Activated T-cell treated with anti-CD3 and anti-CD28 coated beads for 4 hours (primary cell): ENCODE results near the gene FEM1B.

Source experiments
- DNase-seq: peaks from one replicate; pipeline ENCODE4 v3.0.0-alpha.2; 2020

The FEM1B gene

GRCh38 chr15:68285259-68285980, 7.9 kb downstream of the FEM1B start:
- no peak for DNase-seq

DNA sequence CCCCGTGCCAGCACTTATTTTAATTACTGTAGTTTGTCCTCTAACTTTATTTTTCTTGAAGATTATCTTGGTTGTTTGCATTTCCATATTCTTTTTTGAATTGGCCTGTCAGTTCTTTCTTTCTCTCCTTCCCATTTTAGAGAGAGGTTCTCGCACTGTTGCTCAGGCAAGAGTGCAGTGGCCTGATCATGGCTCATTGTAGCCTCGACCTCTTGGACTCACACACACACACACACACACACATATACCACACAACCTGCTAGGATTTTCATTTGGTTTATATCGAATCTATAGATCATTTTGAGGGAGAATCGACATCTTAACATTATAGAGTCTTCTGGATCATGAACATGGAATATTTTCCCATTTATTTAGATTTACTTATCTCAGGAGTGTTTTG, 8.7 kb downstream of the FEM1B start:
- DNase-seq, result no peak

- no peak for DNase-seq
These were observed 11.5 kb downstream of the FEM1B start for GRCh38 chr15:68289057-68289456.

DNA sequence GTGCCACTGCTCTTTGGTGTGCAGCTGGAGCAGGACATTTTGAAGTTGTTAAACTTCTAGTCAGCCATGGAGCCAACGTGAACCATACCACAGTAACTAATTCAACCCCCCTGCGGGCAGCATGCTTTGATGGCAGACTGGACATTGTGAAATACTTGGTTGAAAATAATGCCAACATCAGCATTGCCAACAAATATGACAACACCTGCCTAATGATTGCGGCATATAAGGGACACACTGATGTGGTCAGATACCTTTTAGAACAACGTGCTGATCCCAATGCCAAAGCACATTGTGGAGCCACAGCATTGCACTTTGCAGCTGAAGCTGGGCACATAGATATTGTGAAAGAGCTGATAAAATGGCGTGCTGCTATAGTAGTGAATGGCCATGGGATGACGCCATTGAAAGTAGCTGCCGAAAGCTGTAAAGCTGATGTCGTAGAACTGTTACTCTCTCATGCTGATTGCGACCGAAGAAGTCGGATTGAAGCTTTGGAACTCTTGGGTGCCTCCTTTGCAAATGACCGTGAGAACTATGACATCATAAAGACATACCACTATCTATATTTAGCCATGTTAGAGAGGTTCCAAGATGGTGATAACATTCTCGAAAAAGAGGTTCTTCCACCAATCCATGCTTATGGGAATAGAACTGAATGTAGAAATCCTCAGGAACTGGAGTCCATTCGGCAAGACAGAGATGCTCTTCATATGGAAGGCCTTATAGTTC, 12.2 kb downstream of the FEM1B start:
- no peak for DNase-seq

DNA sequence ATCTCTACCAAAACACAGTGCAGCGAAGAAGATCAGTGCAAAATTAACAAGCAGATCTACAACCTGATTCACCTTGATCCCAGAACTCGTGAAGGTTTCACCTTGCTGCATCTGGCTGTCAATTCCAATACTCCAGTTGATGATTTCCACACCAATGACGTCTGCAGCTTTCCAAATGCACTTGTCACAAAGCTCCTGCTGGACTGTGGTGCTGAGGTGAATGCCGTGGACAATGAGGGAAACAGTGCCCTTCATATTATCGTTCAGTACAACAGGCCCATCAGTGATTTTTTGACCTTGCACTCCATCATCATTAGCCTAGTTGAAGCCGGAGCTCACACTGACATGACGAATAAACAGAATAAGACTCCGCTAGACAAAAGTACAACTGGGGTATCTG, 13.2 kb downstream of the FEM1B start:
- DNase-seq, result no peak

DNA sequence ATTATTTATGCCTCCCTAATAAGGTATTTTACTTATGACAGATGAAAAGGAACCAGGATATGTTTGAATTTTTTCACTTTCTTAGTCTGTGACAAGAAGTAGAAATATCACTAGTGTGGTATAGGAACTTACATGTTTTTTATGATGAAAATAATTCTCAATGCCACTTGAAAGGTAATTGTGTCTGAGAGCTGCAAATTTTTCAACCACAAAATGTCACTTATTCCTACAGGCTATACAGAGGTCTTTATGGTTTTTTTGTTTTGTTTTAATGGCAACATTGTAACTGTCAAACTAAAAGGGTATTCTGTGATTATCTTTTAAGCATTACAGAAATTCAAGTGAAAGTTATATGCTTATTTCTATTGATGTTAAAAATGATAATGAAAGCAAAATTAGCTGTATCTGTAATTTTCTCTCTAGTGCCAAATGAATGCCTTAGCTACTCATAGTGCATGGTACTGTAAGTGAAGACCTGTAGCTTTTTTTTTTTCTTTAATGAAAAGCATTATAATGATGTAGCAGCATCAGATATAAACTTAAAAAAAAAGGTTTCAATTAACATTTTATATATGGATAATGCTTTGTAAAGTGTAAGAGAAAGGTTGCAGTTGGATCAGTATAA, 14.7 kb downstream of the FEM1B start:
- DNase-seq, result no peak

GRCh38 chr15:68292967-68293366, 15.4 kb downstream of the FEM1B start:
- no peak for DNase-seq

DNA sequence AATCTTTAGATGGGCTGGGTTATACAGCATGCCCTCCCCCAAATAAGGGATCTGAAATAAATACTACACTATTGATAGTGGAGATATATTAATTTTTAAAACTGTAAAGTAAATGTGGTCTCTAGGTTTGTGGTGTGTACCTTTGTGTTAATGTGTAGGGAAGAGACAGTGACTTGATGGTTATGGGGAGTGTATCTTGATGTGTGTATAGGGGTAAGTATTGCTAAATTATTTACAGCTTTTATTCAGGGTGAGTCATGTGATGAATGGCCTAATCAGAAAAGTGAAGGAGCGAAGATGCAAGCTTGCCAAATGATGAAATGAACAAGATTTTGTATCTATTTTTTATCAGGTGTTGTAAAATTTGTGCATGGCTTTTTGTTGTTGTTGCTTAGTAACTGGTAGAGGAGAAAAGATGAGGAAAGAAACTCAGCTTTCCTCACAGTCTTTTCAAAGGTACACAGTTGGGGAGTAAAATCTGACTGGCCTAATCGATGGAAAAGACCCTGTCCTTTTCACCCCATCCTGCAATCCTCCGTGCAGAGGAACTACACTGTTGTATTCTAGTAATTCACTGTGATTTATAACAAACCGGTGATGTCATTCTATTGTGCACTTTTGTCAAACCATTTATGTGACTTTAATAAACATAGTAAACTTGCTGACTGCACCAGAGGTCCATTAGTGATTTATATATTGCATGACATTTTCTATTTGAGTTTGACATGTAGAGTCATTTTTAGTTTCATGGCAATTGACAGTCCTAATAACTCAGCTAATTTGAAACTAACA, 17.7 kb downstream of the FEM1B start:
- no peak for DNase-seq

- no peak for DNase-seq
These were observed 20.8 kb downstream of the FEM1B start for GRCh38 chr15:68298336-68298735.

GRCh38 chr15:68298882-68299381, 21.4 kb downstream of the FEM1B start:
- DNase-seq, result no peak

- no peak for DNase-seq
These were observed 21.9 kb downstream of the FEM1B start for GRCh38 chr15:68299436-68299835.

GRCh38 chr15:68300115-68300940, 22.8 kb downstream of the FEM1B start:
- DNase-seq, result no peak

DNA sequence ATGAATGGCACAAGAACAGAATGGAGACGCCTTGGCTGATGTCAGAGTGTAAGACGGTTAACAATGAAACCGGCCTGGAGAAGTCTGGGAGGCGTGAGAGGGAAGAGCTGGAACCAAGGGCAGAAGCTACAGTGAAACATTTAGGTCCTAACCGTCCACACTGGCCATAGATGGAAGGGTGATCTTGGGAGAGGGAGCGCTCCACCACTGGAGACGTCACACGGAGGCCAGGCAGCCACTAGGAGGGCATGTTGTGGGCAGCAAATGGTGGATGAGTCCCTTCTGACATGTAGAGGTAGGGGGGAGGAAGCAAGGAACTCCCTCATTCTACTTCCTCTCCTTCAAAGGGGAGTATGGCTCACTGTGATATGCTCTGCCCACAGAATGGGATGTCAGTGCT, 23.8 kb downstream of the FEM1B start:
- DNase-seq, result no peak

DNA sequence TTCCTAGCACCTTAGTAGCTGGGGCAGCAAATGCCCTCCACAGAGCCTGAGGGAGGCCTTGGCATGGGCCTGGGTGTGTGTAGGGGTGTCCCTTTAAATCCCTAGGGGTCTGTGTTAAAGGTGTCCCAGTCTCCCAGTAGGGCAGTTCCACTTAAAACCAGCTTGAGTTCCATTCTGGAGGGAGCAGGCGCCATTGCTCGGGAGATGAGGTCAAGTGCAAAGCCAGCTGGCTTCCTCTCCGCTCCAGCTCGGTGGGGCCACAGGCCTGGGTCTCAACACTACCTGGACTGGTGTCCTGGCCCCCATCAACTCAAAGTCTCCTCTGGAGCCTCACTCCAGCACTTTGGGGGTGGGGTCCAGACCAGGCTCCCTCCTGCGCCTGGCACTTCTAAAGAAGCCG, 25.2 kb downstream of the FEM1B start:
- DNase-seq, result no peak

DNA sequence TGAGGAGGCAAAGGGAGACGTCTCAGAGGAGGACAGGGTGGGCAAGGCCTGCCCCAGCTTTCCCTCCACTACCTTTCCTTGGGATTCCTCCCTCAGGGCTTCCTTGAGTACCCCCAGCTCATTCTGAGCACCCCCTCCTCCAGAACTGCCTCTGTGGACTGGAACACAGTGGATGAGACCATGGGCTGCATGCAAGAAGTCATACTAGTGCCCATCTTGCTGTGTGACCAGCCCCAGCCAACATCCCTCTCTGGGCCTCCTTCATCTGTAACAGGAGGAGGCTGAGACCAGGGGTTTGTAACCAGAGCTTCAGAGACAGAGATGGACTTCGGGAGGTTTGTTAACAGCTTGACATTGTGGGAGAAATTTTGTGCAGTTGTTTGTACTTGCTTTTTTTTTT, 25.6 kb downstream of the FEM1B start:
- DNase-seq, result no peak

- no peak for DNase-seq
These were observed 26.3 kb downstream of the FEM1B start for GRCh38 chr15:68303560-68304436.

DNA sequence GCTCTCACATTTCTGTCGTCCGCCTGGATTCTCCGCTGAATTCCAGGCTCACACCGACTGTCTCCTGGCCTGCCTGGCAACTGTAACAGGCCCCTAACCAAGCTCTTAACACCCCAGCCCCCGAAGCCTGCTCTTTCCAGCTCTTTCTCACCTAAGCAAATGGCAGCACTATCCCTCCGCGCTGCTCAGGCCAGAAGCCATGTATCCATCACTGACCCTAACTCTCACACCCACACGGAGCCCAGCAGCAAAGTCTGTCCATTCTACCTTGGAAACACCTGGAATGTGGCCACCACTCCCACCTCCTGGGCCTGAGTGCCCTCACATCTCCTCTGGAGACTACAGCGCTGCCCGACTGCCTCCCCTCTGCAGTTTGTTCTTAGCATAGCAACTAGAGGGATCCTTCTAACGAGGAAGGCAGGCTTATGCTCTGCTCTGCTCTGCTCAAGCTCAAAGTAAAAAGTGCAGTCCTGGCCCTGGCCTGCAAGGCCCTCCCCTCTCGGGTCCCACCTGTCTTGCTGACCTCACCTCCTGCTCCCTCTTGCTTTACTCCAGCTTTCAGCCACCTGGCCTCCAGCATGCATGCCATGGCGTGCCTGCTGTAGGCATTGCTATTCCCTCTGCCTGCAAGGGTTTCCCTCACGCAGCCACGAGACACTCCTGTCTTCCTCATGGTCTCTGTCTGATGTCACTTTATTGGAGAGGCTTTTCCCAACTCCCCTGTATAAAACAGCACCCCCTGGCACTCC, 27.2 kb downstream of the FEM1B start:
- no peak for DNase-seq

DNA sequence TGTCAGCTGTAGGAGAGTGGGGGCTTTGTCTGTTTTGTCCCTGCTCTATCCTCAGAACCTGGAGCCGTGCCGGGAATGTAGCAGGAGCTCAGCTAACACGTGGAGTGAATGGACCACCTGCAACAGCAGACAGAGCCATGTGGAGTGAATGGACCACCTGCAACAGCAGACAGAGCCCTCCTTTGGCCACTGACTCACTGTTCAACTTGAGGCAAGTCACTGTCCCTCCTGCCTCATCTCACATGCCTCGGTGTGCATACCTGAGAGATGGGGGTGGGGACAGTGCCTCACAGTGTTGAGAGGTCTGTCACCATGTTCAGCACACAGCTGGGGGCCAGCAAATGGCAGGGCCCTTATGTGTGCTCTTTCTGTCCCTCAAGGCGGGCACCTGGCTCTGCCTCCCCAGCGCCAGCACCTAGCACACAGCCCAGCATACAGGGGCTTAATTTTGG, 27.9 kb downstream of the FEM1B start:
- no peak for DNase-seq

DNA sequence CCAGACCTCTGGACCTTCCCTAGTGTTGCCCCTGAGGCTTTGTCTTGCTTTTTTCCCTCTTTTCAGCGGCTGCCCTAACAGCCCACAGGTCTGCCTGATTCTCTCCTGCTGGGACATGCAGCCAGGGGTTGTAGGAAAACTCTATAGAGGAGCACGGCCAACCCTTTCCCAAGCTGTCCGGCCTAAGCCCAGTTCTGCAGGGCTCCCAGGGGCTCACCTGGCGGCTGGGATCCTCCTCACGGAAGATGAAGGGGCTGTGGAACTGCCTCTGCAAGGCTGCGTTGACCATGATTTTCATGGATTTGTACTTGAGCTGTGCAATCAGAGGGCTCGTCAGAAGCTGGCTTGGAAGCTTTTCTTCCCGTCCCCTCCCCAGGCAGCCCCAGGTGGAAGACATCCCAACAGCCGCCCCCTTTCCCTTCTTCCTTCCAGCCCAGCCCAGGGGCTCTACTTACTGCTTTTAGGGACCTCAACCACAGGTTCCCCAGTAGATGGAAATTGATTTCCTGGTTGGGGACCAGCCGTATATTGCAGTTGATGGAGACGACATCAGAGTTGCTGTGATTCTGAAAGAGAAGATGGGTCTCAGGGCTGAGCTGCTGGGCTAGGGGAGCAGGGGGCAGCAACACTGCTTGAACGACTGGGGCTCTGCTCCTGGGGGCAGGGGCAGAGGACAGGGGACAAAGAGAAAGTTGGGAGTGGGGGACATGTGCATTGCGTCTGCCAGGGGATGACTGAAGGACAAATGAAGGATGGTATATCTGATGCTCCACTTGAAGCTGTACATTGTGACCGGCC, 29.8 kb downstream of the FEM1B start:
- no peak for DNase-seq
